Glomerular endothelial cell (primary cell): ENCODE measurements around the gene UGT3A1. TPM values are rescaled to one million over a fixed set of nuclear protein-coding genes. Genes with fewer than 3 reads are reported as not detected.
"Not testable (repeated sequence)": the region's sequence is repeated elsewhere in the genome, so short reads cannot be mapped to it uniquely, and the experiment has no call there.

ENCODE experiments used
- DNase-seq: peaks from one replicate; pipeline ENCODE4 v3.0.0-alpha.2; 2011; ENCODE audit warnings: low read depth, low spot score; ENCODE audit errors: extremely low read depth
- total RNA-seq: library from RNA; depleted of rRNA; stranded (reverse); fragments of >200 nt; gene quantifications from 2 replicates; pipeline ENCODE4 v1.2.3, GENCODE V29; 2015

The UGT3A1 gene
- total RNA-seq, 1 donor from 2014 or later: not detected

GRCh38 chr5:35990520-35990919 is 670 bp downstream of the UGT3A1 start:
- DNase-seq: no peak

GRCh38 chr5:35988529-35988928 is 2.7 kb downstream of the UGT3A1 start:
- no peak for DNase-seq

- no peak for DNase-seq
These were observed 3.4 kb downstream of the UGT3A1 start for GRCh38 chr5:35987776-35988175.

DNA sequence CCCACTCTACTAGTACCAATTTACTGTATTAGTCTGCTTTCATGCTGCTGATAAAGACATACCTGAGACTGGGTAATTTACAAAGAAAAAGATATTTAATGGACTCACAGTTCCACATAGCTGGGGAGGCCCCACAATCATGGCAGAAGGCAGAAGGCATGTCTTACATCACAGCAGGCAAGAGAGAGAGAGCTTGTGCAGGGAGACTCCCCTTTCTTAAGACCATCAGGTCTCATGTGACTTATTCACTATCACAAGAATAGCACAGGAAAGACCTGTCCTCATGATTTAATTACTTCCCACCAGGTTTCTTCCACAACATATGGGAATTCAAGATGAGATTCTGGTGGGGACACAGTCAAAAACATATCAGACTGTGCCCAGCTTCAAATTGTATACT is 11.5 kb downstream of the UGT3A1 start:
- no peak for DNase-seq

- DNase-seq: not testable (repeated sequence)
These were observed 14.3 kb downstream of the UGT3A1 start for GRCh38 chr5:35976859-35977258.

GRCh38 chr5:35974570-35974969 is 16.6 kb downstream of the UGT3A1 start:
- no peak for DNase-seq

DNA sequence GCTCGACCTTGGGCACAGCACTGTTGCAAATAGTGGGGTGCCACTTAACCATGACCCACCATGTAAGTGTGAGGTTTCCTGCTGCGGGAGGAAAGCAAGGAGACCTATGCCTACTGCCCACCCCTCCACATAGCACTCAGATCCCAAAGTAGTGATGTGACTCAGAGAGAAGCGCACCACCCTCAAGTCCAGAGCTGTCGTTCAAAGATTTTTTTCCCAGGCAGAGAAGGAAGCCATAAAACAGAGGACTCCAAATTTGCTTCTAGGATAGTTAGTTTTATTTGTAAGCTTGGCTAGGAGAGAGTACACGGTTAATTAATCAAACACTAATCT is 19.3 kb downstream of the UGT3A1 start:
- no peak for DNase-seq

DNA sequence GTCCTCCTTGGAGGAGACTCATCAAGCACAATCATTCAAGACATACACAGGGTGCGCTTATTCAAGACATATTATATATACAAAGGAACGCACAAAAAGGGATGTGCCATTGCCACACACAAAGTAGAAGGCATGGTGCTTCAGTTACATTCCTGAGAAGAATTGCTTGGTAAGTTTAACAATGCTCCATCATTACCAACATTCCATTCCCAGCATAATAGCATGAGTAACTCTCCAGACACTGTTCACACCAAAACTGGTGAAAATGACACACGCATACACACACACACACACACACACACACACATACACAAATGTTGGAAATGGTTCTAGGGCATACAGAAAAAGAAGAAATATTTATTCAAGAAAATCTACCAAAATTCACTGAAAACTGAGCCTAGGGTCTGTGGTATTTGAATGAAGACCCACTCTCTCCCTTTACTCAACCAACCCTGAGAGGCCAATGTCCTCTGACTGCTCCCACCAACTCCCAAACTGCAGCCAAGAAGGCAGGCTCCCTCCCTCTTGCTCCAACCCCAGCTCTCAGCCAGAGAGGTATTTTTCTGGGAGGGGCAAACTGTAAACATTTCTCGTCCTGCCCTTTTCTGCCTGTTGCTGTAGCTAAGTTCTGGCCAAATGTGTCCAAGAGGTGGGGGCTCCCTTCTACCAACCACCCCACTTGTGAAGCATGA is 19.9 kb downstream of the UGT3A1 start:
- DNase-seq: no peak

GRCh38 chr5:35963381-35963843 is 27.8 kb downstream of the UGT3A1 start:
- DNase-seq: no peak

DNA sequence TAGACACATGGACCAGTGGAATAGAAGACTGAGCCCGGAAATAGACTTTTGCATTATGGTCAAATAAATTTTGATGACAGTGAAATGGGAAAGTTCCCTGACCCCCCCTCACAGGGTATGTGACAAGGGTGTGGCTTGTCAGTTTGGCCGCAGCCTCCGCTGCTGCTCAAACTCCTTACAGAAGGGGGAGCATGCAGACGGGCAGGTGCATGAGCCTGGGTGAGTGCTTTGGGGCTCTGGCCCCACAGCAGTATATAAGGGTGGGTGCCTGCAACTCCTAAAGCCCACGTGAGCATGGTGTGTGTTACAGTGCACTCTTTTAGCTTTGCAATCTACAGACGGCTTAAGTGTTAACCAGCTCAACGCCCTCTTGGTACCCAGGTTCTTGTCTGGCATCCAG is 30.9 kb downstream of the UGT3A1 start:
- no peak for DNase-seq

- DNase-seq: no peak
These were observed 34.8 kb downstream of the UGT3A1 start for GRCh38 chr5:35956429-35956828.

- DNase-seq: no peak
These were observed 37.0 kb downstream of the UGT3A1 start for GRCh38 chr5:35954175-35954574.

DNA sequence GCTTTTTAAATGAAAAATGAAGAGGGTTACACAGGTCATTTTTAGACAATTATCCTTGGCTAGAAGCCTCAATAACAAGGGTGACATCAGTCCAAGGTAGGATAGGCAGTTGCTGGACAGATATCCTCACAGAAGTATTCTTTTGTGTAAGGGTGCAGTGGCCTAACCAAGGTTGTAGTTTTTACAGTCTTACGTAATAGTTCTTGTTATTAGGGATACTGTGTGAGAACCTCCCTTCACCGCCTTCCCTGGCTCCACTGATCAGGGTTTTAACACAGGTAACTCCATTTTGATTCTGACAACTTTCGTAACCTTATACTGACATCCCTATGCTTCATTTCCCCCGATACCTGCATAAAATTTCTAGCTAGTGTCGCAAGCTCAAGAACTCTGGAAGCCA is 44.1 kb downstream of the UGT3A1 start:
- DNase-seq: no peak

GRCh38 chr5:35939639-35940038 is 51.6 kb downstream of the UGT3A1 start:
- no peak for DNase-seq

- DNase-seq: no peak
These were observed 52.5 kb downstream of the UGT3A1 start, which contains the start of gene CAPSL for GRCh38 chr5:35938568-35939227. Gene CAPSL (minus strand): TSS chr5:35938622. CDS start chr5:35921120, 17,502 bp downstream.

GRCh38 chr5:35926389-35927051 is 64.7 kb downstream of the UGT3A1 start:
- no peak for DNase-seq

DNA sequence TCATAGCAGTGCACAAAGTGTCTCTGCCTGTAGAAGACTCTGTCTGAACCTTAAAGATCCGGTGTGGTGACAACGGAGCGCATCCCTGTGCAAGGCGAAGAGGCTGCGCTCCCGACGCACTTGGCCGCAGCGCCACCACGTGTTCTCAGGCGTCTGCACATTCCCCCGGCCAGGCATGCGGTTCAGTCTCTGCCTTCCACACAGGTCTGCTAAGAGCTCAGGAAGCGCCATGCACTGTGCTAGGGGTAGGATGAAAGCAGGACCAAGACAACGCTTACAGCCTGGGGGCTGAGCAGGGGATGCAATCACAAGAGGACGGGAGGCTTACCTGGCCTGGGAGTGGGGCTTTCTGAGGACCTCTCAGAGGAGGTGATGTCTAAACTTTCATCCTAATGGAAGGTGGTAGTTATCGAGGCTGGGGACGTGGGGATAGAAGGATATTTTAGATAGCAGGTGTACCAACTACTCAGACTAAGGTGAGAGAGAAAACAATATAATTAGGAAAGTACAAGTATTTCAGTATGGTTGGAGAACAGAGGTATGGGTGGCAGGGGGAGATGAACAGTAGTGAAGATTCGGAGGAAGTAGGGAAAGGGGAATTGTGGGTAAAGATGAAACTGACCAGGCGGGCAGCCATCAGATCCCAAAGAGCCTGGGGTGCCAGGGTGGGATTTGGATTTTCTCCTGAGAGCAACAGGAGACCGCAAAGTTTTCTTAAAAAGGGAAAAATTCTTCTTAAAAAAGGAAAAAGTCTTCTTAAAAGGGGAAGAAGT is 66.1 kb downstream of the UGT3A1 start:
- DNase-seq: no peak

- DNase-seq: no peak
These were observed 66.9 kb downstream of the UGT3A1 start for GRCh38 chr5:35924122-35924949.

DNA sequence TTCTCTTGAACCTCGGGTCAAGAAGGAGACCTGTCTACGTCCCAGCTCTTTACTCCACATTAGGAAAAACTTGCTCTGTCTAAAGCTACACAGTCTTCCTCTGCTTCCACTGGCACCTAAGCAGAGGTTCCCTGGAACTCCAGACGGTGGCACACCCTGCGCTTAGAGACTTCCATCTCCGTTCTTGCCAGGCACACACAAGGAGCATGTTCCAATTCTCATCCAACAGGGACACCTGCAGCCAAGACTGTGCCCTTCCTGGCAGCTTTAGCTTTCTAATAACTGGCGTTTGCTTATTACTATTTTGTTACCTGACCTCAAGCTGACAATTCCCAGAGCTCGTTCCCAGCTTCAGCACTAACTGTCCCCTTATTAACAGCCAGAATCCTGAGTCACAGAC is 68.7 kb downstream of the UGT3A1 start:
- DNase-seq: no peak

DNA sequence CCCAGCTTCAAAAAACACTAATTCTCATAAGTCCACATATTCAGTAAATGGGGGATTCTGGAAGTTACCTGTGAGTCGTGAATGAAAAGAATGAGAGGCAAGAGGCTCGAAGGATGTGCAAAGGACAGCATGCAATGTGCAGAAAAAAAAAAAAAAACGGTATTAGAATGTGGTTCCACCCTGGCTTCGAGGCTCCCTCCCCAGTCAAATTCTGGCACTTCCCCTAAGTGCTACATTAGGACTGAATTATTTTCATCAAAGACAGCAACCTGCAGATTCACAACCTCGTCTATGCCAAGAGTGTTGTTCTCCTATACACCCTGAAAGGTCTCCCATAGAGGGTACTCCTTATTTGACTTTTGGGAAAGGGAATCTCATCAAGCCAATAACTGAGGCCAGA is 69.3 kb downstream of the UGT3A1 start:
- no peak for DNase-seq
